ACC112 (cell line): Measurements from ENCODE around the gene ACTN1.

Experiments used
- H2AFZ ChIP-seq: fragments of 200-600 bp; sonication (generic); one replicate; pipeline ENCODE4 v1.6.0; 2017; ENCODE audit warnings: antibody characterized with exemption, low read length; ENCODE audit not compliant: unreplicated experiment
- H3K27ac ChIP-seq: fragments of 200-600 bp; sonication (generic); 2 replicates; pipeline ENCODE4 v1.5.1; 2014; ENCODE audit warnings: low read depth, mild to moderate bottlenecking, antibody characterized with exemption, low read length, moderate library complexity
- H3K27me3 ChIP-seq: fragments of 200-600 bp; sonication (generic); 2 replicates; pipeline ENCODE4 v1.6.1; 2014; ENCODE audit warnings: mild to moderate bottlenecking, antibody characterized with exemption, low read length, moderate library complexity, mixed read lengths; ENCODE audit not compliant: insufficient read depth
- H3K36me3 ChIP-seq: fragments of 200-600 bp; sonication (generic); 2 replicates; pipeline ENCODE4 v1.6.1; 2016; ENCODE audit warnings: mild to moderate bottlenecking, antibody characterized with exemption, low read length, moderate library complexity, mixed read lengths; ENCODE audit not compliant: insufficient read depth
- H3K4me1 ChIP-seq: fragments of 200-600 bp; sonication (generic); one replicate; pipeline ENCODE4 v1.6.1; 2016; ENCODE audit warnings: low read length, mixed read lengths; ENCODE audit not compliant: insufficient read depth, unreplicated experiment, control insufficient read depth
- H3K4me3 ChIP-seq: fragments of 200-600 bp; sonication (generic); 2 replicates; pipeline ENCODE4 v1.5.1; 2014; ENCODE audit warnings: mild to moderate bottlenecking, low read depth, low read length
- H3K79me2 ChIP-seq: fragments of 200-600 bp; sonication (generic); one replicate; pipeline ENCODE4 v1.6.0; 2016; ENCODE audit warnings: low read length; ENCODE audit not compliant: control insufficient read depth, unreplicated experiment, insufficient read depth

The ACTN1 gene

DNA sequence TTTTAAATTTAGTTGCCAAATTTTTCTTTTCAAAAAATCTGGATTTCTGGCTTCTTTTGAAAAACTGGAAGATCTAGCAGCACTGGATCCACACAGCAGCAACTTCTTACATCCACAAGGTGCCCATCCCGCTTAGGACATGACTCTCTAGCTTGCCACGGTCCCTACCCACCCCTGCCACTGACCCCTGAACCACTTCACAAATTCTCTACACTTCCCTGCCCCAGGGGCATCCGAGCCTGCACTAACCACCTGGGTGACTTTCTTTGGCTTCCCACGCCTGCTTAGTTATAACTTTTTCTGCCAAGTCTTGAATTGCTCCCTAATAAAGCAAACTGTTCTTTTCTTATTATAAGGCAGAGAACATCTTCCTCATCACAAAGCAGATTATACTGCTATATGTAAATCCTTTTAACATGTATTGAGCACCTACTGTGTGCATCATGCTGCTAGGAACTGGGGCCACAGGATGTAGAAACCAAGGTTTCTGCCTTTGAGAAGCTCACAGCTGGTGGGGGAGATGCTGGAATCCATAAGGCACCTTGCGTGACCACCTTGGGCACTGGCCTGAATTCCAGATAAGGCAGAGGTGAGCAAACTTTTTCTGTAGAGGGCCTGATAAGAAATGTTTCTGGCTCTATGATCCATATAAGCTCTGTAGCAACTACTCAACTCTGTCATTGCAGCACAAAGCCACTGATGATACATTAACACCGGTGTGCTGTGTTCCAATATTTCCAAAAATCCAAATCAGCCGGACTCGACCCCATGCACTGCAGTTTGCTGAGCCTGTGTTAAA is 59.8 kb downstream of the ACTN1 start:
- H3K79me2 ChIP-seq = peaks cover 84% of the 10 kb centered on the region

DNA sequence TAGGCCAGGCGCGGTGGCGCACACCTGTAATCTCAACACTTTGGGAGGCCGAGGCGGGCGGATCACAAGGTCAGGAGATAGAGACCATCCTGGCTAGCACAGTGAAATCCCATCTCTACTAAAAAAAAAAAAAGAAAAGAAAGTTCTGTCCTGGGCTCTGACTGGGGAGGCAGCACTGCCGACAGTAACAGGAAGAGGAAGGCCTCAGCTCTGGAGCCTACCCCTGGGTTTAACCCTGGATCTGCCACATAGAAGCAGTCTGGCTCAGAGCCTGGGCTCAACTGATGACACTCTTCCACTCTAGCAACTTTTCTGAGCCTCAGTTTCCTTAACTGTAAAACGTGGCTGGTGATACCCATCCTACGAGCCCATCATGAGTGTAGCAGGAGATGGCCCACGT is 60.5 kb downstream of the ACTN1 start:
- Histone ChIP-seq H3K36me3 (peaks cover 39% of the 10 kb centered on the region), H3K4me3 (no peak overlapping the region), H3K79me2 (peaks cover 80% of the 10 kb centered on the region), H2AFZ (no peak overlapping the region), H3K4me1 (peaks cover 4% of the 10 kb centered on the region), H3K27ac (no peak overlapping the region), H3K27me3 (no peaks in the 10 kb centered on the region)

More for the DNA sequence above, 59.8 kb downstream of the ACTN1 start:
- Histone ChIP-seq H3K36me3 (peaks cover 47% of the 10 kb centered on the region), H3K4me1 (peaks cover 4% of the 10 kb centered on the region), H3K4me3 (no peak overlapping the region), H2AFZ (no peak overlapping the region), H3K27me3 (no peaks in the 10 kb centered on the region), H3K27ac (no peak overlapping the region)

GRCh38 chr14:68916358-68916941 is 62.7 kb downstream of the ACTN1 start:
- Histone ChIP-seq H3K4me1 (no peaks in the 10 kb centered on the region), H3K27me3 (no peaks in the 10 kb centered on the region), H3K4me3 (no peak overlapping the region), H3K36me3 (peaks cover 36% of the 10 kb centered on the region), H3K27ac (no peak overlapping the region), H2AFZ (no peak overlapping the region), H3K79me2 (peaks cover 68% of the 10 kb centered on the region)

DNA sequence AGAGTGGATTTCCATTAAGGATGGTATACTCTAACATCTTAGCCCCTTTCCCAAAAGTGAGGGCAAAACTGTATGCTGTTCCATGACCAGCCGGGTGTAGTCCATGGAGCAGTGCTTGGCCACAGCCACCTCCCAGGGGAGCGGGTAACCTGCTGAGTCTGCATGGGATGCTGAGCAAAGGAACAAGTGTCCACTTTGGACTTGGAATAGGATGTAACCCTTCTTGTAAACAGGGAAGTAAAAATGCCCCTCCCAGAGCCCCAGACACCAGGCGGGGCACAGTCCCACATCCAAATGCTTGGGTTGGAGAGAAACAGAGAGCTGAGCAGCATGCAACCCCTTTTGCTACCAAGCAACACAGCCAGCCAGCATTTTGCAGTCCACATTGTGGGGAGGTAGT is 65.6 kb downstream of the ACTN1 start:
- Histone ChIP-seq H3K4me3 (no peak overlapping the region), H2AFZ (no peak overlapping the region), H3K79me2 (peaks cover 57% of the 10 kb centered on the region), H3K4me1 (peaks cover 7% of the 10 kb centered on the region), H3K36me3 (peaks cover 39% of the 10 kb centered on the region), H3K27ac (no peak overlapping the region), H3K27me3 (no peaks in the 10 kb centered on the region)

DNA sequence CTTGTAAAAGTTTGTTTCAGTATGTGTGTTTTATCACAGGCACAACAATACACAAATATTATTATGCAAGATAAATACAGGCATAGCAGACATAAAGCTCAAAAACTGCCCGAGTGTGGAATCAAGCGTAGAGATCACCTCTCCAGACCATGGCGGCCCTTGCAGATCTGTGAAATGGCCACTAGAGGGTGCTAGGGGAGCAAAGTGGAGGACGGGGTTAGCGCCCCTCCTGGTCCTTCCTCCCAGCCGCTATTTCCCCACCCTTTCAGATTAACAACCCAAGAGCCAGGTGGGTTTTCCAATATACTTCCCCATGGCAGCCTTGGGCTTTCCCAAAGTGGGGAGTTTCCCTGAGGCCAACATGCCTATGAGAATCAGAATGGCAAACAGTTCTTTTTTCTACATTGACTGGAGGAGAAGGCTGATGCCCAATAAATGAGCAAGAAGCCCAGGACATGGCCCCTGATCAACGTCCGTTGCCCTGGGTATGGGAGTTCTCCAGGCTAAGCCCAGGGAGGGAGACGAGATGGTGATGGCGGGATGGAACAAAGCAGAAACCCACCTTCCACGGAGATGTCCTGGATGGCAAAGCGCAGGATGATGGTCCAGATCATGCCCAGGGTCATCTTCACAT is 67.4 kb downstream of the ACTN1 start:
- no peak overlapping the region for H2AFZ ChIP-seq
- H3K36me3 ChIP-seq = peaks cover 37% of the 10 kb centered on the region
- H3K27ac ChIP-seq = no peak overlapping the region
- H3K4me3 ChIP-seq = no peak overlapping the region
- H3K4me1 ChIP-seq = peaks cover 7% of the 10 kb centered on the region
- H3K27me3 ChIP-seq = no peaks in the 10 kb centered on the region
- peaks cover 47% of the 10 kb centered on the region for H3K79me2 ChIP-seq

DNA sequence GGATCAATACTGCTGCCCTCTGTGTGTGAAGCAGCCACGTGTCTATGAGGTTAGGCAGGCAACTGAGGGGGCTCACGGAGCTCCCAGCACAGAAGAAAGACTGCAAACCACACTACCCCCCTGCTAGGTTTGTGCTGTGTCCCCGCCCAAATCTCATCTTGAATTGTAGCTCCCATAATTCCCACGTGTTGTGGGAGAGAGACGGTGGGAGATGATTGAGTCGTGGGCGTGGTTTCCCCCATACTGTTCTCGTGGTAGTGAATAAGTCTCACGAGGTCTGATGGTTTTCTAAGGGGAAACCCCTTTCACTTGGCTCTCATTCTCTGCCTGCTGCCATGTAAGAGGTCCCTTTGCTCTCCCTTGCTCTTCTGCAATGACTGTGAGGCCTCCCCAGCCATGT is 68.6 kb downstream of the ACTN1 start:
- H3K36me3 ChIP-seq = peaks cover 36% of the 10 kb centered on the region
- peaks cover 7% of the 10 kb centered on the region for H3K4me1 ChIP-seq
- no peaks in the 10 kb centered on the region for H3K27me3 ChIP-seq
- H3K79me2 ChIP-seq = peaks cover 41% of the 10 kb centered on the region
- H3K27ac ChIP-seq = peak overlapping the region; percentile 9; the same call in 1 of the 2 replicates
- H3K4me3 ChIP-seq = no peak overlapping the region
- no peak overlapping the region for H2AFZ ChIP-seq

DNA sequence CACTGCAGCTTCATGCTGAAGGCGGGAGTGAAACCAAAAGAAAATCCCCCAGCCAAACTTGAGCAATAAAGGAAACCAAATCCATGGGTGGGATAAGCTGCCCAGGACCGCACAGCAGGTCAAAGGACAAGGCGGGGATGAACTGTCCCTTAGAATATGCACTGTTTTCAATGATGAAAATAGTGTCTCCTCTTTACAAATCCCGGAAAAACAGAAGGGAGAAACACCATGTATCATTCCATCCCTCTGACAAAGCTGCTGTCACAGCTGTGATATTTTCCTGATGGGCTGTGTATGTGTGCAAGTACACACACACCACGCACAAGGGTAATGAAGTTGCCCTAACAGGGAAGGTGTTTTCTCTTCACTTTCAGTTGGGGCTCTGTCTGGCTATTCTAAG is 70.3 kb downstream of the ACTN1 start:
- Histone ChIP-seq H3K79me2 (peaks cover 38% of the 10 kb centered on the region), H3K27ac (no peak overlapping the region), H2AFZ (no peak overlapping the region), H3K4me1 (peaks cover 7% of the 10 kb centered on the region), H3K4me3 (no peak overlapping the region), H3K27me3 (no peaks in the 10 kb centered on the region), H3K36me3 (peaks cover 49% of the 10 kb centered on the region)

DNA sequence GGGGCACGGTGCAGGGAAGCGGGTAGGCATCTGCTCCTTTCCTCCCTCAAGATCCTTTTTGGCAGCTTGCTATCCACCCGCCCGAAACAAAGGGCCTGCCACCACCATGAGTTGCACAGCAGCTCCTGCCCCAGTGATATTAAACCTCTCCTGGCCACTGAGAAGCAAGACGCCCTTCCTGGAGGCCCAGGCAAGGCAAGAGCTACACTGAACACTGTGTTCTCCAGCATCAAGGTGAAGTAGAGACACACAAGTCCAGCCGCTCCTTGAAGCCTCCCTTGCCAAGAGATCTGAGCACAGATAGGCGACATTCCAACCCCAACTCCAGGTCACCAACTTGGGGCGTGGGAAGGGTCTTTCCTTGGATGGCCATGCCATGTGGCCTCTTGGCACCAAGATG is 70.9 kb downstream of the ACTN1 start:
- H3K27ac ChIP-seq = no peak overlapping the region
- no peak overlapping the region for H2AFZ ChIP-seq
- H3K79me2 ChIP-seq = peaks cover 33% of the 10 kb centered on the region
- peaks cover 52% of the 10 kb centered on the region for H3K36me3 ChIP-seq
- no peaks in the 10 kb centered on the region for H3K27me3 ChIP-seq
- H3K4me1 ChIP-seq = peaks cover 7% of the 10 kb centered on the region
- H3K4me3 ChIP-seq = no peak overlapping the region

DNA sequence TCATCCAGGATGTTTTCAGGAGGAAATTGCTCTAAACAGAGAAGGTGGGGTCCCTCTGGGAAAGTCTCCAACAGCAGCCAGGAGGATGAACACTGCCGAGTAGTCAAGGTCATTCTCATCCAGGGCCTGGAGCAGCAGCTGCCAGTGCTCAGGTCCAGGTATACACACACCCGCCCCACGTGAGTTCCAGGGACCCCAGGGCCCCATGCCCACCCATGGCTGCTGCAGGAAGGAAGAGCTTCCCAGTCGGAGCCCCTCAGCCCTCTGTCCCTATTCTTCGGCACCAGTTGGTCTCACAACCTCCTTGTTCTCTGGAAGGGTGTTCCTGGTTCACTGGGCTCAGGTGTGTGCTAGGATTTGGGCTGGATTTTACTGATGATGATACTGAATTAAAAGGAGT is 72.7 kb downstream of the ACTN1 start:
- Histone ChIP-seq H3K36me3 (peaks cover 57% of the 10 kb centered on the region), H3K27me3 (no peaks in the 10 kb centered on the region), H3K4me3 (no peak overlapping the region), H3K79me2 (peaks cover 37% of the 10 kb centered on the region), H2AFZ (no peak overlapping the region), H3K4me1 (peaks cover 7% of the 10 kb centered on the region), H3K27ac (no peak overlapping the region)

DNA sequence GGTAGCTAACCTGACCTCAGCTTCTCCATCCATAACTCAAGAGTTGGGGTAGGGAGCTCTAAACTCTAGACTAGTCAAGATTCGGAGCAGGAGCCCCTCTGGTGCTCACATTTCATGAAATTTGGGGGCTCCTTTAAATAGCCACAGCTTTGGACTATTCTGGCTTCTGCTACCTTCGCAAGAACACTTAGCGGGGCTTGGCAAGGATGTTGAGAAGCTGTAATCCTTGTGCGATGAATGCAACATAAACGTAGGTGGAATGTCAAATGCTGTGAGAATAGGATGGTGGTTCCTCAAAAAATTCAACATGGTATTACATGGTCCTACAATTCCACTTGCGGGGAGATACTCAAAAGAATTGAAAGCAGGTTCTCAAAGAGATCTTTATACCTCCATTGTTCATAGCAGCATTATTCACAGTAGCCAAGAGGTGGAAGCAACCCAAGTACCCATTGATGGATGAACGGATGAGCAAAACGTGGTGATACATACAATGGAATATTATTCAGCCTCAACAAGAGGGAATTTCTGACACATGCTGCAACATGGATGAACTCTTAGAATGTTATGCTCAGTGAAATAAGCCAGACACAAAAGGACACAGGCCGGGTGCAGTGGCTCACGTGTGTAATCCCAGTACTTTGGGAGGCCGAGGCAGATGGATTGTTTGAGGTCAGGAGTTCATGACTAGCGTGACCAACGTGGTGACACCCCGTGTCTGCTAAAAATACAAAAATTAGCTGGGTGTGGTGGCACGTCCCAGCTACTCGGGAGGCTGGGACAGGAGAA is 73.8 kb downstream of the ACTN1 start:
- H3K36me3 ChIP-seq = peaks cover 54% of the 10 kb centered on the region; the same call in 1 of the 2 replicates
- no peaks in the 10 kb centered on the region for H3K27me3 ChIP-seq
- no peaks in the 10 kb centered on the region for H3K4me1 ChIP-seq
- no peak overlapping the region for H3K27ac ChIP-seq
- H3K79me2 ChIP-seq = peaks cover 25% of the 10 kb centered on the region
- no peak overlapping the region for H2AFZ ChIP-seq
- no peak overlapping the region for H3K4me3 ChIP-seq
